Ammon's horn (tissue), 1 donor: ENCODE data around the gene RASL11B.

Source experiments
- DNase-seq: peaks from one replicate; pipeline ENCODE4 v3.0.0-alpha.2; 2016; ENCODE audit warnings: low spot score

Gene RASL11B

GRCh38 chr4:52874948-52875347, 12.8 kb downstream of the RASL11B start:
- no peak for DNase-seq

- DNase-seq: no peak
These were observed 14.0 kb downstream of the RASL11B start for GRCh38 chr4:52876069-52876468.

- DNase-seq: no peak
These were observed 14.9 kb downstream of the RASL11B start for GRCh38 chr4:52877036-52877435.

- DNase-seq: no peak
These were observed 15.6 kb downstream of the RASL11B start for GRCh38 chr4:52877694-52878093.

GRCh38 chr4:52879471-52879870, 17.4 kb downstream of the RASL11B start:
- DNase-seq: no peak

GRCh38 chr4:52880994-52881393, 18.9 kb downstream of the RASL11B start:
- no peak for DNase-seq

- DNase-seq: no peak
These were observed 21.1 kb downstream of the RASL11B start for GRCh38 chr4:52883183-52883621.

- no peak for DNase-seq
These were observed 21.9 kb downstream of the RASL11B start for GRCh38 chr4:52883707-52884669.

- no peak for DNase-seq
These were observed 22.9 kb downstream of the RASL11B start for GRCh38 chr4:52884994-52885393.

- DNase-seq: no peak
These were observed 27.2 kb downstream of the RASL11B start for GRCh38 chr4:52889354-52889753.

GRCh38 chr4:52889778-52890520, 27.8 kb downstream of the RASL11B start:
- DNase-seq: no peak

GRCh38 chr4:52890521-52890791, 28.3 kb downstream of the RASL11B start:
- DNase-seq: no peak

GRCh38 chr4:52891743-52892142, 29.6 kb downstream of the RASL11B start:
- DNase-seq: no peak

GRCh38 chr4:52892880-52893279, 30.8 kb downstream of the RASL11B start:
- no peak for DNase-seq

GRCh38 chr4:52894443-52894842, 32.3 kb downstream of the RASL11B start:
- DNase-seq: no peak

- no peak for DNase-seq
These were observed 41.2 kb downstream of the RASL11B start for GRCh38 chr4:52903273-52903672.

- DNase-seq: no peak
These were observed 42.3 kb downstream of the RASL11B start for GRCh38 chr4:52904421-52904820.

GRCh38 chr4:52907510-52907909, 45.4 kb downstream of the RASL11B start:
- no peak for DNase-seq

GRCh38 chr4:52910115-52910514, 48.0 kb downstream of the RASL11B start:
- DNase-seq: no peak

GRCh38 chr4:52911684-52912294, 49.7 kb downstream of the RASL11B start:
- peak; percentile 67 for DNase-seq

- DNase-seq: no peak
These were observed 50.5 kb downstream of the RASL11B start for GRCh38 chr4:52912608-52913007.

GRCh38 chr4:52914051-52914605, 52.0 kb downstream of the RASL11B start:
- DNase-seq: no peak

GRCh38 chr4:52915191-52915590, 53.1 kb downstream of the RASL11B start:
- DNase-seq: no peak
